ENCODE results near the gene ANKRD13C. TPM values are rescaled to one million over a fixed set of nuclear protein-coding genes. Genes with fewer than 3 reads are reported as not detected.

Gene ANKRD13C
- total and polyA plus RNA-seq, 8 donors, result 19.1 to 31.0 (median 26.7) TPM

DNA sequence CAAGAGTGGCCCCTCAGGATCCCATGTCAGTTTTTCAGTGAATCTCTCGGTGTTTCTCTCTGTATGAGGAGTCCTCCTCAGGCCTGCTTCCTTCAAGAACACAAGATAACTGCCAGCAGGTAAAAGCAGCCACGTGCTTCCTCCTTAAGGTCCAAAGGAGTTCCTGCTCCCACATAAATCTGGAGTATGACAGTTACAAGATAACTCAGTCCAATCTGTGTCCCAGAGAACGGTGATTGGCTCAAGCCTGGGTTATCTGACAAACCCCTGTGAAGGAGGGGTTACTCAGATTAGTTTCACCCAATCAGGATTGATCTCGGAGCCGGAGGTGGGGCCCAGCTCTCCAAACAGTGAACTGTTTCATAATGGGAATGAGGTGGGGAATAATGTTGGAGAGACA is 5.8 kb upstream of the ANKRD13C start:
- no peak for TF ChIP-seq CTCF (IDR thresholded peaks at IDR 0.05)
- DNase-seq (no peak), ATAC-seq (no peak)
- no peak overlapping the region for H3K4me3 ChIP-seq
- intact Hi-C loops (cut with DNase I), result no loop called here
- H3K27me3 ChIP-seq, result no peaks in the 10 kb centered on the region
- H3K27ac ChIP-seq, result no peak overlapping the region
- no peaks in the 10 kb centered on the region for H3K36me3 ChIP-seq
- H3K9me3 ChIP-seq, result no peaks in the 10 kb centered on the region
- H3K4me1 ChIP-seq, result peaks cover 0 to 5% of the 10 kb centered on the region in 2 donors

DNA sequence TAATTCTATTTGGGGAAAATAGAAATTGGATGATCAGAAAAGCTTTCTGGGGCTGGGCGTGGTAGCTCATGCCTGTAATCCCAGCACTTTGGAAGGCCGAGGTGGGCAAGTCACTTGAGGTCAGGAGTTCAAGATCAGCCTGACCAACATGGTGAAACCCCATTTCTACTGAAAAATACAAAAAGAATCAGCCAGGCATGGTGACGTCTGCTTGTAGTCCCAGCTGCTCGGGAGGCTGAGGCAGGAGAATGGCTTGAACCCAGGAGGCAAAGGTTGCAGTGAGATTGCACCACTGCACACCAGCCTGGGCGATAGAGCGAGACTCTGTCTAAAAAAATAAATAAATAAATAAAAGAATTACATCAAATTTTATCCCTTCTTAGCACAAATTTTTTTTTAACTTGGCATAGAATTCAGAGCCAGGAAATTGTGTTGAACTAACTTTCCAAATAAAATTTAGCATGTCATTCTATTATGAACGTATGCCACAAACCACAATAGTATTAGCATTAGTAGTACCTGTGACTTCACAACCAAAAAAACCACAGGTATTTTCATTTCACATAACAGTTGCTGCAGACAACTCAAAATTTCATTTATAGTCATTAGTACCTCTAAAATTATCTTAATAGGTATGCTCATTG is 4.5 kb upstream of the ANKRD13C start:
- Histone ChIP-seq H3K9me3 (no peaks in the 10 kb centered on the region), H3K4me3 (no peak overlapping the region), H3K27ac (no peak overlapping the region), H3K36me3 (no peaks in the 10 kb centered on the region), H3K27me3 (no peaks in the 10 kb centered on the region), H3K4me1 (peaks cover 0 to 10% of the 10 kb centered on the region in 2 donors)
- DNase-seq (no peak), ATAC-seq (no peak)
- no peak for TF ChIP-seq CTCF (IDR thresholded peaks at IDR 0.05)
- intact Hi-C loops (cut with DNase I), result no loop called here

- Histone ChIP-seq H3K4me1 (peaks cover 9 to 40% of the 10 kb centered on the region in 2 donors), H3K9me3 (no peaks in the 10 kb centered on the region), H3K4me3 (no peak overlapping the region), H3K36me3 (peaks cover 0 to 7% of the 10 kb centered on the region in 2 donors), H3K27me3 (no peaks in the 10 kb centered on the region), H3K27ac (no peak overlapping the region)
- intact Hi-C loops (cut with DNase I), result no loop called here
- no peak for DNase-seq
- TF ChIP-seq CTCF (IDR thresholded peaks at IDR 0.05), result no peak
- ATAC-seq, result no peak
Observed at GRCh38 chr1:70355920-70356319, 1.4 kb upstream of the ANKRD13C start.

DNA sequence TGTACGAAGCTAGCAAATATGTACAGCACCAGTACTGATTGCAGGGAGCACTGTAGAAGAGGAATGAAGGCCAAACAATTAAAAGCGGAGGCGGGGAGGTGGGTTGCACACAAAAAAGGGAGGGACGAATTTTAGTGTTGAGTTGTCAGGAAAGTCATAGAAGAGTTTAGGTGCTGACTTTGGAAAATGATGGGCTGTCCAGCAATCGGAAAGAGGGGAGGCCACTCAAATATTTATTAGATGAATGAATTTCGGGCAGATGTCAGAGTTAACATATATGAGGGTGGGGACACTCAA is 537 bp upstream of the ANKRD13C start:
- ATAC-seq (no peak), DNase-seq (no peak)
- Histone ChIP-seq H3K36me3 (peaks cover 0 to 7% of the 10 kb centered on the region in 2 donors), H3K4me1 (peaks cover 9 to 42% of the 10 kb centered on the region in 2 donors), H3K27me3 (no peaks in the 10 kb centered on the region), H3K4me3 (peak overlapping the region; percentile 77 to 79), H3K27ac (peak overlapping the region; percentile 90 to 92), H3K9me3 (no peaks in the 10 kb centered on the region)
- intact Hi-C loops (cut with DNase I), result no loop called here
- TF ChIP-seq CTCF (IDR thresholded peaks at IDR 0.05), result no peak

DNA sequence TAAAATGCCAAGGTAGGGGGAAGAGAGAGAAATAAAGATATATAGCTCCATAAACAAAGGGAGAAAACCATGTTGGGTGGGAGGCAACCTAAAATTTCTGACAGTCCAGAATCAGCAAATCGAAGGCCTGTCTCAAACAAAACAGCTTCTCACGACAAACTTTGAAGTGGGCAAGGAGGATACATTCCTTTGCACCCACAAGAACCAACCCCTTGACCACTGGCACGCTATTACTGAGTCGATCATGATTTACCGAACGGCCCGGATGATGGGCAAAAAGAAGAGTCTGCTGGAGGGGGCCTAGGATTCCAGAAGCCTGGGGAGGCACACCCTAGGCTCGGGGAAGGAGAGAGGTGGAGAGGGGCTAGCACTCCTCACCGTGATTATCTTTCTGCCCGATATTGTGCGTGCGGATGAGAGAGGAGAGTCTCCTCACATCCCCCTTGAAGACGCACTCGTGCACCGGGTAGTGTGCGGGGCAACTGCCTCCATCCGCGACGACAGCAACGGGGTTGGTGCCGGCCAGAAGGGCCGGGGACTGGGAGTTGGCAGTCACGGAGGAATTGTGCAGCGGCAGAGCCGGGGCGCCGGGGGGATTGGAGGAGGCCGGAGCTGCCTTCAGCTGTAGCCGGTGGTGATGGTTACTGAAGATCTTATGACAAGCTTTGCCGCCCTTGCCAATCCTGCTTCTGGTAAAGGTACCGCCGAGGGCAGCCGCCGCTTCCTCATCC is 756 bp downstream of the ANKRD13C start:
- intact Hi-C loops (cut with DNase I), result no loop called here
- peak overlapping the region; percentile 77 to 79 for H3K4me3 ChIP-seq
- no peaks in the 10 kb centered on the region for H3K9me3 ChIP-seq
- DNase-seq (peak in 3 of 4 donors; percentile 16 to 89 (median 56)), ATAC-seq (peak; percentile 54)
- TF ChIP-seq CTCF (IDR thresholded peaks at IDR 0.05), result no peak
- H3K27me3 ChIP-seq, result no peaks in the 10 kb centered on the region
- peak overlapping the region; percentile 90 to 92 for H3K27ac ChIP-seq
- peaks cover 0 to 7% of the 10 kb centered on the region in 2 donors for H3K36me3 ChIP-seq
- H3K4me1 ChIP-seq, result peaks cover 9 to 48% of the 10 kb centered on the region in 2 donors

Data from left lung (tissue), 10 donors.